Effector memory CD4-positive, alpha-beta T cell (primary cell): ENCODE data around the gene EDARADD.

Experiments used
- DNase-seq, 3 donors: peaks; one replicate each; pipeline ENCODE4 v3.0.0-alpha.2; 2020
- H3K27ac ChIP-seq: 2 replicates; pipeline ENCODE4 v1.7.0; 2013; ENCODE audit warnings: mild to moderate bottlenecking, low read length, moderate library complexity; ENCODE audit not compliant: insufficient read depth, poor library complexity, severe bottlenecking
- H3K27me3 ChIP-seq: replicated peaks from 2 replicates; pipeline ENCODE4 v1.7.0; 2013; ENCODE audit warnings: mild to moderate bottlenecking, low read length; ENCODE audit not compliant: insufficient read depth, control insufficient read depth, poor library complexity, severe bottlenecking
- H3K36me3 ChIP-seq: 2 replicates; pipeline ENCODE4 v1.7.0; 2013; ENCODE audit warnings: mild to moderate bottlenecking, low read length, moderate library complexity; ENCODE audit not compliant: control insufficient read depth, insufficient read depth
- H3K4me1 ChIP-seq: 2 replicates; pipeline ENCODE4 v1.7.0; 2013; ENCODE audit warnings: low read length, mild to moderate bottlenecking; ENCODE audit not compliant: control insufficient read depth, insufficient read depth, poor library complexity, severe bottlenecking
- H3K4me3 ChIP-seq: 2 replicates; pipeline ENCODE4 v1.7.0; 2013; ENCODE audit warnings: low read length, low read depth, mild to moderate bottlenecking; ENCODE audit not compliant: insufficient read depth, poor library complexity, severe bottlenecking
- H3K9me3 ChIP-seq: 2 replicates; pipeline ENCODE4 v1.7.0; 2013; ENCODE audit warnings: mild to moderate bottlenecking, low read length, moderate library complexity; ENCODE audit not compliant: control insufficient read depth

The EDARADD gene

GRCh38 chr1:236522937-236523703, 129.0 kb downstream of the EDARADD start:
- Histone ChIP-seq H3K9me3 (no peaks in the 10 kb centered on the region), H3K27ac (peak overlapping the region; percentile 95), H3K4me3 (peak overlapping the region; percentile 100), H3K4me1 (peaks cover 7% of the 10 kb centered on the region), H3K36me3 (peaks cover 16% of the 10 kb centered on the region), H3K27me3 (no peaks in the 10 kb centered on the region)
- DNase-seq, result no peak

DNA sequence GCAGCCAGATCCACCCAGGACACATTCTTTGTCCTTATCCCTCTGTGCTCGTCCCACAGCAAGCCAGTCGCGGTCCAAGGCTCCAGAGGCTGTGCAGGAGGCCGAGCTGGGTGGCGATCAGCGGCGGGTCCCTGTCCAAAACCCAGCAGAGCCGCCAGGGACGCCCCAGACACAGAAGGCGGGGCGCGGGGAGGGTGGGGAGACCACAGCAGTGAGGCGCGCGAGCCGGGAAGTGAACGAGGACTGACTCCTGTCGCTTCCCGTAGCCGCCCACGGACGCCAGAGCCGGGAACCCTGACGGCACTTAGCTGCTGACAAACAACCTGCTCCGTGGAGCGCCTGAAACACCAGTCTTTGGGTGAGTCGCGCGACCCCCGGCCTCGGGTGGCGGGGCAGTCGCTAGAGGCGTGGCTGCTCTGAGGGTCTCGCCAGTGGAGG, 129.6 kb downstream of the EDARADD start, which contains the start of gene LGALS8:
Gene LGALS8 (plus strand): TSS at position 279 of the 438 bp plus-strand sequence. CDS start 2,089 bp downstream, outside the sequence.
- peaks cover 16% of the 10 kb centered on the region for H3K36me3 ChIP-seq
- peak within 1 kb of the TSS; percentile 100 for H3K4me3 ChIP-seq
- peaks cover 5% of the 10 kb centered on the region for H3K4me1 ChIP-seq
- H3K9me3 ChIP-seq, result no peaks in the 10 kb centered on the region
- DNase-seq, result peak; percentile 76 to 80 (median 77)
- H3K27ac ChIP-seq, result peak within 1 kb of the TSS; percentile 95
- H3K27me3 ChIP-seq, result no peaks in the 10 kb centered on the region

GRCh38 chr1:236524142-236524894, 130.2 kb downstream of the EDARADD start:
- peaks cover 5% of the 10 kb centered on the region for H3K4me1 ChIP-seq
- peak overlapping the region; percentile 95 for H3K27ac ChIP-seq
- H3K27me3 ChIP-seq, result no peaks in the 10 kb centered on the region
- peak; percentile 52 to 60 (median 56) for DNase-seq
- H3K9me3 ChIP-seq, result no peaks in the 10 kb centered on the region
- peak overlapping the region; percentile 100 for H3K4me3 ChIP-seq
- H3K36me3 ChIP-seq, result peaks cover 20% of the 10 kb centered on the region

- H3K4me1 ChIP-seq, result peaks cover 5% of the 10 kb centered on the region
- peak overlapping the region; percentile 95 for H3K27ac ChIP-seq
- no peak for DNase-seq
- H3K27me3 ChIP-seq, result no peaks in the 10 kb centered on the region
- peaks cover 22% of the 10 kb centered on the region for H3K36me3 ChIP-seq
- H3K4me3 ChIP-seq, result peak overlapping the region; percentile 100
- no peaks in the 10 kb centered on the region for H3K9me3 ChIP-seq
Measured at GRCh38 chr1:236524895-236525184, 130.8 kb downstream of the EDARADD start.

DNA sequence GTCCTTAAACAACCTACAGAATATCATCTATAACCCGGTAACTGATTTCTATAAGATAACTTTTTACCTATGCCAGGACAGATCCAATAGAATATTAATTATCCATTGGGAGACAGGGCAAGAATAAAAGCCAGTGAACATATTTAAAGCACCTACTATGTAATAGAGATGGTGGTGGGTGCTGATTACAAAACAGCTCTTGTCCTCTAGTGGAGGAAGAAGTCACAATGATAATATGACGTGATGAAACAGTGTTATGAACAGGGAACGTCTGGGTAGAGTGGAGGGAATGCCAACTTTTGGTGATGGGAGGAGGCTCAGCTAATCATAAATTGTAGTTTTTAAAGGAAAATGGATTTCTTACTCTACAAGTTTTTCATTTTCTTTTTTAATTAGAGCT, 132.0 kb downstream of the EDARADD start:
- no peak overlapping the region for H3K27ac ChIP-seq
- H3K9me3 ChIP-seq, result no peaks in the 10 kb centered on the region
- H3K4me1 ChIP-seq, result peaks cover 5% of the 10 kb centered on the region
- no peaks in the 10 kb centered on the region for H3K27me3 ChIP-seq
- H3K36me3 ChIP-seq, result peaks cover 30% of the 10 kb centered on the region
- DNase-seq, result no peak
- H3K4me3 ChIP-seq, result no peak overlapping the region

DNA sequence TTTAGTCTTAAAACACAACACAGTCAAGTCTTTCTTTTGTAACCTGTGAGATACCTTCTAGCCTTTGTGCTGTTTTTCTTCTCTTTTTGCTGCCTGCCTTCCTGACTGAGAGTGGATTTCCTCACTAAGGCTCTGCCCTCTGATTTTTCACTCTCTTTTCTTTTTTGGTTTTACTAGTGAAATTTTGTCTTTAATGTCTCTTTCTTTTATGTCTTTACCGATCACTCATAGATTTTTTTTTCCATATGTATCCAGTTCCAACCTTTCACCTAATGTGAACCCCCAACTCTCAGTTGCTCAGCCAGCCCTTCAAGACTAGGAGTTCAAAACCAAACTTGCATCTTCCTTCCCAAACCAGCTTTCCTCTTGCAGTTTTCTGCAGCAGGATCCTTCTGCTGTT, 136.2 kb downstream of the EDARADD start:
- H3K9me3 ChIP-seq, result no peaks in the 10 kb centered on the region
- H3K4me1 ChIP-seq, result peaks cover 9% of the 10 kb centered on the region
- peaks cover 48% of the 10 kb centered on the region for H3K36me3 ChIP-seq
- no peak for DNase-seq
- H3K4me3 ChIP-seq, result no peak overlapping the region
- H3K27me3 ChIP-seq, result no peaks in the 10 kb centered on the region
- no peak overlapping the region for H3K27ac ChIP-seq

DNA sequence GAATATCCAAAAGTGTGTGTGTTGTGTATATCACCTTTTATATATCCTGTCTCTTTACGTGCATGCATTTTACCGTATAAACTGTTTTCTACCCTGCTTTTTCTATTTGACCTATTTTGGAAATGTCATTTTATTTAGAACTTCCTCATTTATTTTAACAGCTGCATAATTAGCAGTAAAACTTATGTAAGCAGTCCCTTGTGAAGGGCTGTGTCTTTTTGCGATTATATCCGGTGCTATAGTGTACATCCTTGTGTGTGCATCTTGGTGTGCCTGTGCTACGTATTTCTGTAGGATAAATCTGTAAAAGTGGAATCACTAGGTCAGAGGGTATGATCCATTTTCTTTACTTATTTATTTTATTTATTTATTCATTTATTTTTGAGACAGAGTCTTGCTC, 136.9 kb downstream of the EDARADD start:
- H3K27ac ChIP-seq, result no peak overlapping the region
- H3K36me3 ChIP-seq, result peaks cover 48% of the 10 kb centered on the region
- H3K4me1 ChIP-seq, result peaks cover 9% of the 10 kb centered on the region
- H3K4me3 ChIP-seq, result no peak overlapping the region
- DNase-seq, result no peak
- no peaks in the 10 kb centered on the region for H3K27me3 ChIP-seq
- no peaks in the 10 kb centered on the region for H3K9me3 ChIP-seq

- DNase-seq, result no peak
- no peaks in the 10 kb centered on the region for H3K9me3 ChIP-seq
- no peak overlapping the region for H3K27ac ChIP-seq
- peaks cover 9% of the 10 kb centered on the region for H3K4me1 ChIP-seq
- no peaks in the 10 kb centered on the region for H3K27me3 ChIP-seq
- H3K4me3 ChIP-seq, result no peak overlapping the region
- peaks cover 41% of the 10 kb centered on the region for H3K36me3 ChIP-seq
Measured at GRCh38 chr1:236532850-236533249, 138.8 kb downstream of the EDARADD start.

DNA sequence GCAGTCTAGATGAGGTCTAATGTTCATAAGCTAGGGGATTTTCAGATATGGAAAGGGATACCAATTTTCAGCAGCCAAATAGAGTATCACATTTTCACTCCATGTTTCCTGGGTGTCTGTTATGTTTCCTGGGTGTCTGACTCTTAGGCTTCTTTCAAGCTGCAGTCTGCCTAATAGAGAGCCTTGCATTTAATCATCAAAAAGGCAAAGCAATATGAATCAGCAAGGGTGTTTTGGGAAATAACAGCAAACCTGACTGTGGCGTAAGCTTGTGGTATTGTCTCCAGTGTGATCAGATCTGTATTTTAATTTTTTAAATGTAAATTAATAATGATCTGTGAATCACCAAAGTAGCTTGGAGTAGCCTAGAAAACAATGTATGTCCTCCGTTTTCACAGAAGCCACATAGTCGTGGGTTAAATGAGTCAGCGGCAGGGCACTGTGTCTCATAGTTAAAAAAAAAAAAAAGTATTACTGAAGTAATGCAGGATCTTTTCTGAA, 140.1 kb downstream of the EDARADD start:
- Histone ChIP-seq H3K4me3 (no peak overlapping the region), H3K27me3 (no peaks in the 10 kb centered on the region), H3K36me3 (peaks cover 51% of the 10 kb centered on the region), H3K4me1 (peaks cover 9% of the 10 kb centered on the region), H3K27ac (peak overlapping the region; percentile 34), H3K9me3 (no peaks in the 10 kb centered on the region)
- peak in 2 of 3 donors; percentile 9 to 14 for DNase-seq
